Astrocyte of the spinal cord (primary cell): ENCODE data around the gene TFCP2L1.

Experiments used
- DNase-seq: peaks from one replicate; pipeline ENCODE4 v3.0.0; 2011; ENCODE audit warnings: low read depth, low spot score
- H3K4me3 ChIP-seq: 2 replicates; pipeline ENCODE4 v1.5.1; 2011; ENCODE audit warnings: low read depth, mild to moderate bottlenecking, low read length, moderate library complexity
- CTCF ChIP-seq: IDR thresholded peaks from 2 replicates; pipeline ENCODE4 v1.5.1; 2012; ENCODE audit warnings: low read depth, mild to moderate bottlenecking, low read length, inconsistent platforms
- in situ Hi-C: cut with HindIII; loops from 2 replicates; pipeline ENCODE4 v1.10.0; 2017; ENCODE audit warnings: low sequenced_read_pairs

TFCP2L1 gene

GRCh38 chr2:121256720-121257479, 28.1 kb downstream of the TFCP2L1 start:
- no peak overlapping the region for H3K4me3 ChIP-seq
- in situ Hi-C loops = no loop called here
- no peak for TF ChIP-seq CTCF
- DNase-seq = no peak

GRCh38 chr2:121255358-121255757, 29.6 kb downstream of the TFCP2L1 start:
- no peak overlapping the region for H3K4me3 ChIP-seq
- DNase-seq = no peak

GRCh38 chr2:121254748-121255147, 30.3 kb downstream of the TFCP2L1 start:
- TF ChIP-seq CTCF = no peak
- DNase-seq = no peak
- H3K4me3 ChIP-seq = no peak overlapping the region
- in situ Hi-C loops = no loop called here

More at GRCh38 chr2:121255358-121255757, 29.6 kb downstream of the TFCP2L1 start:
- no peak for TF ChIP-seq CTCF
- in situ Hi-C loops = no loop called here

- in situ Hi-C loops = no loop called here
- no peak for DNase-seq
- no peak for TF ChIP-seq CTCF
- no peak overlapping the region for H3K4me3 ChIP-seq
These were observed 31.2 kb downstream of the TFCP2L1 start for GRCh38 chr2:121253674-121254240.

GRCh38 chr2:121253021-121253673, 31.9 kb downstream of the TFCP2L1 start:
- TF ChIP-seq CTCF = no peak
- no peak for DNase-seq
- in situ Hi-C loops = no loop called here

GRCh38 chr2:121251497-121251896, 33.5 kb downstream of the TFCP2L1 start:
- DNase-seq = no peak
- H3K4me3 ChIP-seq = no peak overlapping the region
- no peak for TF ChIP-seq CTCF
- in situ Hi-C loops = no loop called here

More at GRCh38 chr2:121253021-121253673, 31.9 kb downstream of the TFCP2L1 start:
- no peak overlapping the region for H3K4me3 ChIP-seq
